NOMO-1 treated with DMSO at 0.1 percent for 48 hours (cell line): ENCODE results near the gene MPV17.
"Not testable (repeated sequence)": the region's sequence is repeated elsewhere in the genome, so short reads cannot be mapped to it uniquely, and the experiment has no call there.

Experiments
- DNase-seq: peaks from one replicate; lab custom pipeline; 2025; ENCODE audit not compliant: unreplicated experiment; lab: John Stamatoyannopoulos, UW

The MPV17 gene

DNA sequence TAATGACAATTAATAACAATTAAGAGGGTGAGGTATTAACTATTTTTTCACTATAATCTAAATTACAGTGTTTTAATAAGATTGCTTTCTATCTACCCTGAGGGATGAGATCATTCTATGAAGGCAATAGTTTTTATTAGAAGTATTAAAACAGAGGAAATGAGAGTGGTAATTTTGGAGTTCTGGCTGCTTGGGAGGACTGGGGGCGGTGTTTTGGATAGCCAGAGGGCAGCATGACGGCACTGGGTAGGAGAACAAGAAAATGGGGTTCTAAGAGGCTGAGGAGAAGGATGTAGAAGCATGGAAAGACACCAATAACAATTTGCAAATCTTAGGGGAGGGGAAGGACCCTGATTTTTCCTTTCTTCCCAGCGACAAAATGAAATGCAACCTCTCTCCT, 52.8 kb downstream of the MPV17 start:
- DNase-seq, result no peak

DNA sequence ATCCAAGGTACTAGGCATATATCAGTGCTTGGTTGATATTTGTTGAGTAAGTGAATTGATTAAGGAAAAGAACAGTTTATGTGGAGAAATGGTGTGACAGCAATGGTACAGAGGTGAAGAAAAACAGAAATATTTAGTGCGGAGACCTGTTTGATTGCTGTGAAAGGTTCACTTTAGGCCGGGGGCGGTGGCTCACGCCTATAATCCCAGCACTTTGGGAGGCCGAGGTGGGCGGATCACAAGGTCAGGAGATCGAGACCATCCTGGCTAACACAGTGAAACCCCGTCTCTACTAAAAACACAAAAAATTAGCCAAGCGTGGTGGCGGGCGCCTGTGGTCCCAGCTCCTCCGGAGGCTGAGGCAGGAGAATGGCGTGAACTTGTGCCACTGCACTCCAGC, 54.6 kb downstream of the MPV17 start:
- not testable (repeated sequence) for DNase-seq

- no peak for DNase-seq
These were observed 57.4 kb downstream of the MPV17 start for GRCh38 chr2:27265536-27265870.

DNA sequence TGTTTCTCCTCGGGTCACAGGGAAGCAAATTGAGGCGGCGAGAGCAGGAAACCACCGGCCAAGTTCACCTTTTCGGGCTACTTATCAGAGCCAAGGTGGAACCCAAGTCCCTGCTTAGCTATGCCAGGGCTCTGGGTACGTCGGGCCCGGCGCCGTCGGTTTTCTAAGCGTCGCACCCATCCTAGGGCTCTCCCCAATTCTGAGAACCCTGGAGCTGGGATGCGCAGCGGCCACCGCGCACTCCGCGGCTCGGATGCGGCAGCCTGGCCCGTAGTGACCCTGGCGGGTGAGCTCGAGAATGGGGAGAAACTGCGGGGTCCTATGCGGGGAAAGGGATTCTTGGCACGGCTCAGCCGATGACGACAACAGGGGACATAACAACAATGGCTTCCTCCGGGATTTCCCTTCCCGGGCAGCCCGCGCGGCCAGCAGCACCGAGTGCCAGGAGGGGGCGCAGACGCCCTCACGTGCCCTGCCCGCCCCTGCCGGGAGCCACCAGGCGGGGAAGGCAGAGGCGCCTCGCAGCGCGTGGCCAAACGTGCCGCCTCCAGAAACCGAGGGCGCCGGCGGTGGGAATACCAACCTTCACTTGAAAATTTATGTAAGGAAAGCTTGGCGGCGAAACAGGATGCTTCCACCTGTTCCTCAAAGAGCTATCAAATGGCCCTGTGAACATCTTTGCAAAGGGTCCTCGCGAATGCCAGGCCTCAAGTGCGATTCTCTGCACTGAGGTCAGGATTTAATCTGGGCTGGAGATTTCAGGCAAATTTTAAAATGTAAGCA, 58.0 kb downstream of the MPV17 start:
- no peak for DNase-seq

- DNase-seq, result no peak
These were observed 58.6 kb downstream of the MPV17 start for GRCh38 chr2:27264253-27264752.

- DNase-seq, result no peak
These were observed 59.3 kb downstream of the MPV17 start for GRCh38 chr2:27263287-27264252.

DNA sequence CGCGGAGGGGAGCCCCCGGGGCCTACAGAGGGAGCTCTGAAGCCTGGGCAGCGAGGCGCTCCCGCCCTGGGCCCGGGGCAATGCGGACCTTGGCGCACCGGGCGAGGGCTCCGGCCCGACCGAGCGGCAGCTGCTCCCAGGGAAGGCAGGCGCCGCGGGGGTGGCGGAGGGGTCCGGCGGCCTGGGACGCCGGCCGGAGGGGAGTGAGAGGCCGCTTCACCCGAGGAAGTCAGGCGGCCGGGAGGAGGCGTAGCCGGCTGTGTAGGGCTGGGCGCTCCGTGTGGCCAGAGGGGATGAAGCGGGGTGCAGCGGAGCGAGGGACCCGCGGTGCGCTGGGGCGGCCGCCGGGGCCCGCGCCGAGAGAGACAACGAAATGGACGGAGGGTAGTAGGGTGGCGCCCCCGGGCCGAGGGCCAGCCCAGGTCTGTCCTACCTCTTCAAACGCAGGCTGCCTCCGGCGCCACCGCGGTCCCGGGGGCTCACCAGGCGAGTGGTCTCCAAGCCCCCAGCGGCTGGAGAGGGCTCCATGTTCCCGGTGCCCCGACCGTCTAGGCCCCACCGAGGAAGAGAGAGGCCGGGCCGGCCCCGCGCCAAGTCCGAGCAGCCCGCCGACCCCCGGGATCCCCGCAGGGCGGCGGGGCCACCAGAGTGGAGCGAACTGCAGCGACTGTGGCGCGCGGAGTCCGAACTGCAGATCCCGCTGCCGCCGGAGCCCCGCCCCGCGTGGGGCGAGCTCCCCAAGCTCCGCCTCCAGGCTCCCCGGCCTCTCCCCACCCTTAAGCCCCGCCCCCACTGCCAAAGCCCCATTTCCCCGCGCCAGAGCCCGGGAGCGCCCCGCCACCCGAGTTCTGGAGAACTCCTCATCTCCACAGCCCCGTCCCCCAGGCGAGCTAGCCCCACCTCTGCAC, 60.3 kb downstream of the MPV17 start, which contains the start of gene SLC30A3:
Gene SLC30A3 (minus strand): TSS at position 669 of the 908 bp plus-strand sequence. CDS start 141 bp downstream, at position 528.
- DNase-seq, result peak; percentile 38

DNA sequence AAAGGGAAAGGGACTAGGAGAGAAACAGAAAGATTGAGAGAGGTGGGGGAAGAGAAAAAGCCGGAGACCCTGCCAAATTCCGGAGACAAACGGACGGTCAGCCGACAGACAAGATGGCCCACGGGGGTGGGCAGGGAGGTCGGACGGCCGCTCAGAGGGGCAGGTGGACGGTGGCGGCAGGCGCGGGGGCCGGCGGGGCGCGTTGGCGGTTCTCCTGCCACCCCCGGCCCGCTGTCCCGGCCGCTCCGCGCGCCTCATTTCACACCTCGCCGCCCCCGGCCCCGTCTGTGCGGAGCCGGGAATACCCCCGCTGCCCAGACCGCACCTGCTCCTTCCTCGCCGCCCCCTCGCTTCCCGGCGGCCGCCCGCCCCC, 61.0 kb downstream of the MPV17 start:
- no peak for DNase-seq

- no peak for DNase-seq
These were observed 61.5 kb downstream of the MPV17 start for GRCh38 chr2:27261241-27261925.
